ENCODE results near the gene ANKRD30BL.
"Not testable (repeated sequence)": the region's sequence is repeated elsewhere in the genome, so short reads cannot be mapped to it uniquely, and the experiment has no call there.

The ANKRD30BL gene

GRCh38 chr2:132161161-132162124 lies at the start of gene ANKRD30BL:
Gene ANKRD30BL, minus strand, starts transcription at chr2:132161952. Its CDS starts 247 bp downstream, at chr2:132161705.
- DNase-seq: not testable (repeated sequence)

- DNase-seq: not testable (repeated sequence)
These were observed 41.1 kb upstream of the ANKRD30BL start for GRCh38 chr2:132202866-132203265.

- DNase-seq: not testable (repeated sequence)
These were observed 31.1 kb upstream of the ANKRD30BL start for GRCh38 chr2:132192854-132193253.

GRCh38 chr2:132167100-132167499 lies 5.3 kb upstream of the ANKRD30BL start:
- not testable (repeated sequence) for DNase-seq

GRCh38 chr2:132162125-132162660 lies 441 bp upstream of the ANKRD30BL start:
- not testable (repeated sequence) for DNase-seq

- DNase-seq: peak; percentile 11
These were observed 15.0 kb downstream of the ANKRD30BL start for GRCh38 chr2:132146774-132147173.

All from NCI-H526 treated with DMSO at 0.1 percent for 48 hours (cell line).